Neural progenitor cell (in vitro differentiated cells): ENCODE results near the gene KLHL18. TPM values are rescaled to one million over a fixed set of nuclear protein-coding genes. Genes with fewer than 3 reads are reported as not detected.

Experiments
- DNase-seq: peaks from one replicate; pipeline ENCODE4 v3.0.0-alpha.2; 2016; ENCODE audit warnings: low spot score
- H2AFZ ChIP-seq: fragments of 200-600 bp; sonication (generic); replicated peaks from 2 replicates; pipeline ENCODE4 v1.6.1; 2016; ENCODE audit warnings: antibody characterized with exemption
- H3F3A ChIP-seq: fragments of 200-600 bp; sonication (generic); 2 replicates; pipeline ENCODE4 v1.6.1; 2016; ENCODE audit warnings: antibody characterized with exemption, low read depth
- H3K27ac ChIP-seq: fragments of 200-600 bp; sonication (generic); 2 replicates; pipeline ENCODE4 v1.5.1; 2016; ENCODE audit warnings: mild to moderate bottlenecking
- H3K27me3 ChIP-seq: fragments of 200-600 bp; sonication (generic); 2 replicates; pipeline ENCODE4 v1.6.1; 2016; ENCODE audit warnings: mild to moderate bottlenecking, moderate library complexity
- H3K36me3 ChIP-seq: fragments of 200-600 bp; sonication (generic); 2 replicates; pipeline ENCODE4 v1.5.1; 2016
- H3K4me1 ChIP-seq: fragments of 200-600 bp; sonication (generic); 2 replicates; pipeline ENCODE4 v1.6.1; 2016; ENCODE audit warnings: mixed run types
- H3K4me2 ChIP-seq: fragments of 200-600 bp; sonication (generic); 2 replicates; pipeline ENCODE4 v1.6.1; 2016
- H3K4me3 ChIP-seq: fragments of 200-600 bp; sonication (generic); 2 replicates; pipeline ENCODE4 v1.5.1; 2016
- H3K79me2 ChIP-seq: fragments of 200-600 bp; sonication (generic); 2 replicates; pipeline ENCODE4 v1.6.1; 2016; ENCODE audit warnings: low read depth
- H3K9ac ChIP-seq: fragments of 200-600 bp; sonication (generic); 2 replicates; pipeline ENCODE4 v1.6.1; 2016
- H3K9me3 ChIP-seq: fragments of 200-600 bp; sonication (generic); 2 replicates; pipeline ENCODE4 v1.5.1; 2016; ENCODE audit warnings: low read depth
- H4K20me1 ChIP-seq: fragments of 200-600 bp; sonication (generic); 2 replicates; pipeline ENCODE4 v1.6.1; 2016; ENCODE audit warnings: low read depth
- H3K27ac Mint-ChIP-seq: 3 replicates; pipeline ENCODE4 v1.8.0; 2021; ENCODE audit warnings: mixed read lengths
- H3K27me3 Mint-ChIP-seq: 2 replicates; pipeline ENCODE4 v1.8.0; 2022; ENCODE audit warnings: low read depth, mild to moderate bottlenecking, inconsistent platforms, moderate library complexity, mixed read lengths; ENCODE audit not compliant: insufficient read depth
- H3K36me3 Mint-ChIP-seq: 3 replicates; pipeline ENCODE4 v1.8.0; 2021; ENCODE audit warnings: mixed read lengths
- H3K4me1 Mint-ChIP-seq: 3 replicates; pipeline ENCODE4 v1.8.0; 2021; ENCODE audit warnings: mixed read lengths
- H3K4me3 Mint-ChIP-seq: 3 replicates; pipeline ENCODE4 v1.8.0; 2021; ENCODE audit warnings: mild to moderate bottlenecking, moderate library complexity, mixed read lengths
- H3K9me3 Mint-ChIP-seq: 3 replicates; pipeline ENCODE4 v1.8.0; 2020; ENCODE audit warnings: mixed read lengths
- CTCF ChIP-seq: fragments of 200-600 bp; sonication (generic); IDR thresholded peaks from 2 replicates; pipeline ENCODE4 v1.5.1; 2017; ENCODE audit warnings: antibody characterized with exemption, mild to moderate bottlenecking
- EZH2 ChIP-seq: fragments of 200-600 bp; sonication (generic); IDR thresholded peaks from 2 replicates; pipeline ENCODE4 v1.6.1; 2017; ENCODE audit warnings: antibody characterized with exemption, mild to moderate bottlenecking, moderate library complexity
- EZH2phosphoT487 ChIP-seq: fragments of 200-600 bp; sonication (generic); IDR thresholded peaks from 2 replicates; pipeline ENCODE4 v1.6.1; 2017; ENCODE audit warnings: antibody characterized with exemption
- total RNA-seq: library from RNA; depleted of rRNA; stranded (reverse); fragments of >200 nt; gene quantifications from 2 replicates; pipeline ENCODE4 v1.2.3, GENCODE V29; 2015; ENCODE audit warnings: low replicate concordance

The KLHL18 gene
- total RNA-seq: 7.3 and 14.0 TPM in 2 replicates

DNA sequence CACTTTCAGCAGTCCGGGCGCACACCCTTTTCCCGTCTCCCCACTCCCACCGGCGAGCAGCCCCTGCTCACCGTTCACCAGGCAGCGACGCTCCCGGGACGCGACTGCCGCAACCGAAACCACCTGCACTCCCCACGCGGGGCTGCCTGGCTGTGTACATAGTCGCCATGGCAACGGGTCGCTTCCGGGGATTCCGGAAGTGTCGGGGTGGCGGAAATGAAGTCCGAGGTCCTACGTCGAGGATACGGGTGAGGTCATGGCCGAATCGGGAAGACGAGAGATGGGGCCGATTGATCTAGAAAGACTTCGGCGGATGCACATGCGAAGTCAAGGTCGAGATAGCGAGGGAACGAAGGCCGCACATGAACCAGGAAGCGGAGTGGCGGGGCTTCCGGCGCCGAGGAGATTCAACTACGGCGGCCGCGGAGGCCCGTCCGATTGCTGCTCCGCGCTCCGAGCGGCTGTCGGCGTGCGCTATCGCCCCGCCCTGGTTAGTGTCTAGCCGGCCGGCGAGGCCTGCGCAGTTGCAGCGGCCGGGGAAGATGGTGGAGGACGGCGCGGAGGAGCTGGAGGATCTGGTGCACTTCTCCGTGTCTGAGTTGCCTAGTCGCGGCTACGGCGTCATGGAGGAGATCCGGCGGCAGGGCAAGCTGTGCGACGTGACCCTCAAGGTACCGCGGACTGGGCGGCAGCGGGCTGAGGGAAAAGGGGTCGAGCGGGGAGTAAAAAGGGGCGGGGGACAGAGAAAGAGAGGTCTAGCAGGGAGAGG, at the start of gene KLHL18, which contains the start of gene KIF9:
Gene KLHL18 (plus strand): TSS at position 521 of the 769 bp plus-strand sequence. CDS start 22 bp downstream, at position 543.
Gene KIF9 (minus strand): TSS at position 376 of the 769 bp plus-strand sequence. CDS start 5,425 bp downstream, outside the sequence.
- Histone ChIP-seq H3K9ac (peak within 1 kb of the TSS; percentile 54), H3K27ac (no peak within 1 kb of the TSS), H4K20me1 (no peaks in the 10 kb centered on the region), H3K9me3 (no peaks in the 10 kb centered on the region), H2AFZ (peak within 1 kb of the TSS; percentile 81), H3K36me3 (no peaks in the 10 kb centered on the region), H3K4me3 (peak within 1 kb of the TSS; percentile 84), H3K79me2 (peaks cover 45% of the 10 kb centered on the region), H3K27me3 (no peaks in the 10 kb centered on the region), H3K4me2 (peak within 1 kb of the TSS; percentile 93), H3F3A (peaks cover 22% of the 10 kb centered on the region), H3K4me1 (peaks cover 5% of the 10 kb centered on the region)
- Mint-ChIP-seq H3K4me3 (peak within 1 kb of the TSS; percentile 99), H3K36me3 (no peaks in the 10 kb centered on the region), H3K4me1 (peaks cover 20% of the 10 kb centered on the region), H3K27ac (peak within 1 kb of the TSS; percentile 99), H3K9me3 (no peaks in the 10 kb centered on the region), H3K27me3 (peaks cover 3% of the 10 kb centered on the region)
- TF ChIP-seq EZH2phosphoT487: peak; percentile 16
- TF ChIP-seq CTCF: no peak
- DNase-seq: peak; percentile 96

DNA sequence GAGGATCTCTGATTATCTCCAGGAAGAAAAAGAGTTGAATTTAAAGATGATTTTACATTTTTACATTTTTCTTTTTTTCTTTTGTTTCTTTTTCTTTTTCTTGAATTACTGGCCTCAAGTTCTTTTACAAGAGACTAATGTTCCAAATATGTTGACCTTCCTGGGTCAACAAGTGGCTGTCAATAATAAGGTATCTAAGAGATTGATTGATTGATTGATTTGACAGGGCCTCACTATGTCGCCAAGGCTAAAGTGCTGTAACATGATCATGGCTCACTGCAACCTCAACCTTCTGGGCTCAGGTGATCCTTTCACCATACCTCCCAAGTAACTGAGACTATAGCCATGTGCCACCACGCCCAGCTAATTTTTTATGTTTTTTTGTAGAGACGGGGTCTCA, 44.7 kb upstream of the KLHL18 start:
- no peak overlapping the region for H3K9ac ChIP-seq
- H3K36me3 ChIP-seq: no peaks in the 10 kb centered on the region
- H3K4me2 ChIP-seq: no peak overlapping the region
- DNase-seq: no peak
- Mint-ChIP-seq H3K27ac (no peak overlapping the region), H3K36me3 (peaks cover 2% of the 10 kb centered on the region), H3K9me3 (no peaks in the 10 kb centered on the region), H3K27me3 (peaks cover 5% of the 10 kb centered on the region), H3K4me3 (no peak overlapping the region), H3K4me1 (no peaks in the 10 kb centered on the region)
- no peaks in the 10 kb centered on the region for H3F3A ChIP-seq
- H3K4me1 ChIP-seq: no peaks in the 10 kb centered on the region
- no peak overlapping the region for H2AFZ ChIP-seq
- H3K4me3 ChIP-seq: no peak overlapping the region
- TF ChIP-seq CTCF: no peak
- no peak for TF ChIP-seq EZH2
- no peak for TF ChIP-seq EZH2phosphoT487
- H3K27ac ChIP-seq: no peak overlapping the region
- H3K27me3 ChIP-seq: no peaks in the 10 kb centered on the region
- H3K79me2 ChIP-seq: no peaks in the 10 kb centered on the region
- H3K9me3 ChIP-seq: no peaks in the 10 kb centered on the region
- no peaks in the 10 kb centered on the region for H4K20me1 ChIP-seq

DNA sequence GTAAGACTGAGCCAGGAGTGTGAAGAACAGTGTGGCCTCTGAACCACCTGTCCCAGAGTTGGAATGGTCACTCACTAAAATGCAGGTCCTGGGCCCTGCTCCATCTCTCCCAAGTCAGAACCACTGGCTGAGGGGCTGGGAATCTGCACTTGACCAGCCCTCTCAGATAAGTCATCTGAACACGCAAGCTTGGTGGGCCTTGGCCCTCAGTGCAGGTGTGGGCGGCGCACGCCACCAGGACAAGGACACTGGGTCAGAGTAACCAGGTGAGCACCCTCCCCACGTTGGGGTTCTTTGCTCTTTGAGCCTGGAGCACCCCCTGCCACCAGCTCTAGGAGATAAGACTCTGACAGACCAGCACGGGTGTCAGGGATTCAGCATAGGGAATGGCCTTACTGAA, 42.8 kb upstream of the KLHL18 start:
- no peak overlapping the region for H3K4me2 ChIP-seq
- no peaks in the 10 kb centered on the region for H3K27me3 ChIP-seq
- no peak overlapping the region for H2AFZ ChIP-seq
- H3K9ac ChIP-seq: no peak overlapping the region
- H3K27ac Mint-ChIP-seq: no peak overlapping the region
- no peak overlapping the region for H3K4me3 Mint-ChIP-seq
- H3K9me3 ChIP-seq: no peaks in the 10 kb centered on the region
- H3K9me3 Mint-ChIP-seq: no peaks in the 10 kb centered on the region
- H3K27me3 Mint-ChIP-seq: peaks cover 5% of the 10 kb centered on the region
- H3F3A ChIP-seq: no peaks in the 10 kb centered on the region
- no peaks in the 10 kb centered on the region for H3K4me1 Mint-ChIP-seq
- DNase-seq: no peak
- no peaks in the 10 kb centered on the region for H4K20me1 ChIP-seq
- no peak for TF ChIP-seq EZH2phosphoT487
- TF ChIP-seq CTCF: no peak
- no peak for TF ChIP-seq EZH2
- H3K79me2 ChIP-seq: no peaks in the 10 kb centered on the region
- H3K4me1 ChIP-seq: no peaks in the 10 kb centered on the region
- no peaks in the 10 kb centered on the region for H3K36me3 ChIP-seq
- no peak overlapping the region for H3K27ac ChIP-seq
- H3K4me3 ChIP-seq: no peak overlapping the region
- peaks cover 2% of the 10 kb centered on the region for H3K36me3 Mint-ChIP-seq
